GM12801 (cell line): ENCODE data around the gene CBY1.

Source experiments
- TF ChIP-seq, protein P1 (sequence below): IDR thresholded peaks from one replicate; pipeline ENCODE4 v1.5.1; 2011; ENCODE audit warnings: control low read depth; ENCODE audit not compliant: insufficient read length; ENCODE audit errors: extremely low read depth

Gene CBY1

DNA sequence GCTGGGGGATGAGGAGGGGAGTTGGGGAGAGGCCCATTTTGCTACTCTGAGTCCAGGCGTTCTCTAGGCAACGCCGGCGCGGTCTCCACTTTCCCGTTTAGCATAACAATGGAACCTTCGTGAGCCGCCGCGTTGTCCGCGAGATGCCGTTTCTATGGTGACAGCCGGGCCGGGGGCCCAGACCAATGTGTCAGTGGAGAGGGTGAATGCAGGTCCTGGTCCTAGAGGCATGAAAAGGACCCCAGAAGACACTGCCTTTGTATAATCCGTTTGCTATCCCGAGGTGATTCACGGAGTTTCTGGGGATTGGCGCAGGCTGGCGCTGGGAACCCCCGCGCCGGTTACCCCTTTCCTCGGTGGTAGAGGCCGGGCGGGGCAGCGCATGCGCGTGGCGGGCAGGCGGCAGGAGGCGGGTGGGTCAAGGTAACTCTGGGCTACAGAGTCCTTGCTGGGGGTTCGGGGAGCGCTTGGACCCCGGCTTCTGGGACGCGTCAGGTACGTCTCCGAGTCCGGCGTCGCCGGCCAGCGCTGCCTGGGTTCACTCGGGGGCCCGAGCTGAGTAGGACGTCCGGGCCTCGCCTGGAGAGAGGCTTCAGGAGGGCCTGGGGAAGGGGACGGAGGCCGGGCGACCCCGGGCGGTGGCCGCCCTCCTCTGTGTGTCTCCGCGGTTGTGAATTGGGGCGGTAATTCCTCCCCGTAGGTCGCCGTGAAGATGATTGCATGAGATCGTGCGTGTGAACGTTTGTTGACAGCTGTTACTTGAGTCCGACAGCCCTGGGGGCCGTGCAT is at the start of gene CBY1, which contains the start of gene FAM227A:
Gene CBY1, plus strand, starts transcription at position 383 of the 789 bp plus-strand sequence. CDS start 11,417 bp downstream, outside the sequence.
Gene FAM227A, minus strand, starts transcription at position 137 of the 789 bp plus-strand sequence. CDS start 6,224 bp downstream, outside the sequence.
- TF ChIP-seq, protein P1, sequence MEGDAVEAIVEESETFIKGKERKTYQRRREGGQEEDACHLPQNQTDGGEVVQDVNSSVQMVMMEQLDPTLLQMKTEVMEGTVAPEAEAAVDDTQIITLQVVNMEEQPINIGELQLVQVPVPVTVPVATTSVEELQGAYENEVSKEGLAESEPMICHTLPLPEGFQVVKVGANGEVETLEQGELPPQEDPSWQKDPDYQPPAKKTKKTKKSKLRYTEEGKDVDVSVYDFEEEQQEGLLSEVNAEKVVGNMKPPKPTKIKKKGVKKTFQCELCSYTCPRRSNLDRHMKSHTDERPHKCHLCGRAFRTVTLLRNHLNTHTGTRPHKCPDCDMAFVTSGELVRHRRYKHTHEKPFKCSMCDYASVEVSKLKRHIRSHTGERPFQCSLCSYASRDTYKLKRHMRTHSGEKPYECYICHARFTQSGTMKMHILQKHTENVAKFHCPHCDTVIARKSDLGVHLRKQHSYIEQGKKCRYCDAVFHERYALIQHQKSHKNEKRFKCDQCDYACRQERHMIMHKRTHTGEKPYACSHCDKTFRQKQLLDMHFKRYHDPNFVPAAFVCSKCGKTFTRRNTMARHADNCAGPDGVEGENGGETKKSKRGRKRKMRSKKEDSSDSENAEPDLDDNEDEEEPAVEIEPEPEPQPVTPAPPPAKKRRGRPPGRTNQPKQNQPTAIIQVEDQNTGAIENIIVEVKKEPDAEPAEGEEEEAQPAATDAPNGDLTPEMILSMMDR, result no peak

DNA sequence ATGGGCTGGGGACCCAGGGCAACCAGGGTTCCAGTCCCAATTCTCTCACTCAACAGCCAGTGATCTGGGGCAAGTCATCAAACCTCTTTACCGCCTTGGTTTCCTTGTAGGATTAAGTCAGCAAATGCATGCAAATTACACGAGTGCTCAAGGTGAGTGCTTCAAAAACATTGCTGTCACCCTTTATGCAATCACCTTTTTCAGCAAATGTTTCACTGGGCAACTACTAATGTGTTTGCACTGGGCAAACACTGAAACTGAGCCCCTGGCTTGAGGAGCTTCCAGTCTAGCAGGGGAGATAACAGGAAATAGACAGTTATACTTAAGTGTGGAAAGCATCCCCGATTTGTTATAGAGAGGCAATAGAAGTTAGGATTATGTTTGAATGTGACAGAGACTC is 48.8 kb upstream of the CBY1 start:
- TF ChIP-seq, protein P1, result no peak

DNA sequence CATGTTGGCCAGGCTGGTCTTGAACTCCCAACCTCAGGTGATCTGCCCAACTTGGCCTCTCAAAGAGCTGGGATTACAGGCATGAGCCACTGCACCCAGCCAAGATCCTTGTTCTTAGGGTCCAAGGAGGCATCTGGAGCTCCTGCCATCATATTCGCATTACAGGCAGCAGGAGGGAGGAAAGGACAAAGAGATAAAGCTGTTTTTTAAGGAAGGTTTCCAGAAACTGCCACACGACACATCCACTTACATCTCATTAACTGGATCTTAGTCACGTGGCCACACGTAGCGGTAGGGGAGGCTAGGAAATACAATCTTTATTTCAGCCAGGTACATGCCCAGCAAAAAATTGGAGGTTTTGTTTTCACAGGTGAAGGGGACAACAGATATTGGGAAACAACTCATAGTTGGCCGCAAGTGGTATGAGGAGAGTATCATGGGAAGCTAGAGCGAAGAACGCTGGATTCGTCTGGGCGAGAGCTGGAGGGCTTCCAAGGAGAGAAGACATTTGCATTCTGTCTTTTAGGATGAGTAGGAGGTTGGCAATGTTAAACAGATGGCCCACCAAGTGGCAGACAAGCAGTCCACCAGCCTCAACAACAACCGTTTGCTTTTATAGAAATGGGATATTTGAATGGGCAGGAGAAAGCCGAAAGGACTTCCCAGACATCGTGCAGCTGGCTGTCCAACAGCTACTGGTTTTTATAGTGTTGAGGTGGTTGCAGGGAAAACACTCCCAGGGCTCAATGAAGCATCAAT is 47.3 kb upstream of the CBY1 start:
- TF ChIP-seq, protein P1, result no peak

DNA sequence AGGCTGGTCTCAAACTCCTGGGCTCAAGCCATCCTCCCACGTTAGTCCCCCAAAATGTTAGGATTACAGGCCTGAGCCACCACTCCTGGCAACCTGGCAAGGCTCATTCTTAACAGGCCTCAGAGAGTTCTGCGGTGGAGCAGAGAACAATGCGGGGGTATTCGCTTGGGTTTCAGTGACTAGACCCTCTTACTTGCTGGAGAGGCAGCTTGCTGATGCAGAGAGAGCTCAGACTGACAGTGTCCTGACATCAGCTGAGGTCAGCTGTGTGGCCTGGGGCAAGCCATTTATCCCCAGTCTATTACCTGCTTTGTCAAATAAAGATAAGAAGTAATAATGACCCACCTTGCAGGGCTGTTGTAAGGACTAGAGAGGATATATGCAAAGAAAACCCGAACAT is 46.2 kb upstream of the CBY1 start:
- TF ChIP-seq, protein P1, result no peak

DNA sequence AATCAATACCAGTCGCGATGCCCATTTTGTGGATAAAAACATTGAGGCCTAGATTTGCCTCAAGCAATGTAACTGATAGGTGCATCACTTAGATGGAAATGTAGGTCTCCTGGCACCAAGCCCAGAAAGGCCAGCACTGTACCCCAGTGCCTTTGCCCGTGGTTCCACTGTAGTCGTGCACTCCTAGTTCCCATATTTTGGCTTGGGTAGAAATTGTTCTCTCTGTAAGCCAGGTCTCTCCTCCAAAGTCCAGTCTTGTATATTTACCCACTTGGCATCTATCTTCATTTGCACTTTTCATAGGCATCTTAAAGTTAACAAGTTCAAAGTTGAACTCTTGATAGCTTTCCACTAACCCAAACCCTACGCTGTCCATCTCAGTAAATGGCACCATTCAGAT is 44.9 kb upstream of the CBY1 start:
- TF ChIP-seq, protein P1, result no peak

DNA sequence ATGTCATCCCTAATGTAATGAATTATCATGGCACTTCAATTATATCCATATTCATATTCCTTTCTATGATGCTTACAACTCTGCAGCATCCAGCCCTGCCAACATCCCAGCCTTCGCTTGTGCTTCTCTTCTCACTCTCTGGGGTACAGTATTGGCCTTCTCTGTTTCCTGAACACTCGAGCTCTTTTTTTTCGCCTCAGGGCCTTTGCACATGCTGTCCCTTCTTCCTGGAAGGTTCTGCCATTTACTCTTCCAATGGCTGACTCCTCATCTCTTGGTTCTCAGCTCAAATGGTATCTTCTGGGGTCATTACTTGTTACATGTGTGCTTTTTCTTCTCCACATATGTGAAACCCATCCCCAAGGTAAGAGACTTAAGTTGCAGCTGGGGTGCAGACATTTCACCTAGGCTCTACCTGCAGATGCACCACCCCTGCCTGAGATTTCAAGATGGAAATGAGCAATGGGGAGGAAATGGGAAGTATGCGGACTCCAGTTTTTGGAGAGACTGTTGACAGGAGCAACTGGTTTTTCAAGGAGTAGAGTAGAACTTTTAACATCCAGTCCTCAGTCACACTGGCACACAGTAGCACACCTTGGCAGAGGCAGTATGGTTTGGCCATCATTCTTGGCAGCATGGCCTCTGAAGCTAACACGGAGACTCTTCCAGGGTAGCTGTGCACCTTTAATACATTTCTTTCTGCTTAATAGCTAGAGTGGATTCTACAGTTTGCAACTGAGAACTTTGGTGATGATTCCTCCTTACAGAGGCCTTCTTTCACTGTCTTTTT is 44.0 kb upstream of the CBY1 start:
- TF ChIP-seq, protein P1, result no peak

DNA sequence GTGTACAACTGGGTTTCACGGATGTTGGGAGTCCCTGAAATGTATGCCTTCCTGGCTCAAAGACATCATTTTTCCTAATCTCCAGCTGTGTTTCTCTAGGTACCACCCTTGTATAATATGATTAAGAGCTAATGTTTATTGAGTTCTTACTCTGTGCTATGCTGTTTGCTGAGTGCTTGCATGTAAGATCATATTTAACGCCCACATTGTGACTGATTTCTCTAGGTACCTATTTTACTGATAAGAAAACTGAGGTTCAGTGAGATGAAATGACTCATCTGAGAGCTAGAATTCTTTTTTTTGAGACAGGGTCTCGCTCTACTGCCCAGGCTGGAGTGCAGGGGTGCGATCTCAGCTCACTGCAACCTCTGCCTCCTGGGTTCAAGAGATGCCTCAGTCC is 42.9 kb upstream of the CBY1 start:
- TF ChIP-seq, protein P1, result no peak
